ENCODE results near the gene SULT4A1. TPM values are rescaled to one million over a fixed set of nuclear protein-coding genes. Genes with fewer than 3 reads are reported as not detected.

The SULT4A1 gene
- total and polyA plus RNA-seq, 9 of the 15 experiments (the other 6 are each of a cell fraction or from before 2014, with no cell fraction given) = 0.03 to 0.20 (median 0.09) TPM; not detected in 3

DNA sequence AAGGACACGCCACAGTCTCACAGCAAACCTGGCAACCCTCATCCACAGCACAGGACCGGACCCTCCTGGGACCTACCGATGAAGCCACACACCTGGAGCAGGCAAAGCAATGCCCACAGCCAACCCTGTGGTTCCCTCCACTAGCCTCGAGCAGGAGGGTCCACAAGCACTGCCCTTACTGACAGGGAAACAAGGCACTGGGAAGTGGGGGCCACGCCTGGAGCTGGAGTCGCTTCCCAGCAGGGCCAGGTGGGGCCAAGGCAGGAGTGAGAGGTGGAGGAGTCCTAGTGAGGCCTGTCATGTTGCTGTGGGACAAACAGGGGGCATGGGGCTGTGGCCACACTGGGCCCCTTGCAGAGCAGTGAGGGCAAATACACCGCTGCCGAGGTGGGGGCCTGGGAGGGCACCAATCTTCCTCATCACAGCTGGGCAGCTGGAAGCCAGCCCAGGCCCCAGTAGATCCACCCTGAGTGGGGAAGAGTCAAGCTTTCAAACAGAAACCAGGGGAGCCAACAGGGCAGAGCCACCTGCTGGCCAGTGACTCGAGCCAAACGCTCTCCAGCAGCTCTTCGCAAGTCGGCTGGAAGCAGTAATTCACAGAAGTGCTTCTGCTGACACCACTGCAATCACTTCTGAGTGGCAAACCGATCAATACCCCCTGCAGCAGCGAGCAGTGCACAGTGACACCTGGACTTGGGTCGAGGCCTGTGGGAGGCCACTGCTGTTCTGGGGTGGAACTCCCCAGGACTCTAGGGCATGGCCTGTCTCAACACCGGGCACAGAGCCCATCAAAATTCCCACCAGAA lies 13.7 kb downstream of the SULT4A1 start:
- Histone ChIP-seq H3K27me3 (ENCODE audit: control insufficient read depth in 2 of 2, insufficient read depth in 2 of 2, low read length in 2 of 2) (peaks cover 8 to 41% of the 10 kb centered on the region in 2 experiments; a peak in 4 of 5 replicates), H2AFZ (ENCODE audit: low read depth, low read length) (no peak overlapping the region), H3K4me1 (replicated peaks in 1 of 2; ENCODE audit: control insufficient read depth in 2 of 2, insufficient read depth in 2 of 2, low read length in 2 of 2) (no peaks in the 10 kb centered on the region; a peak in 1 of 5 replicates), H4K20me1 (replicated peaks; ENCODE audit: control insufficient read depth, insufficient read depth, low read length) (no peaks in the 10 kb centered on the region), H3K79me2 (ENCODE audit: control insufficient read depth, insufficient read depth, low read length) (no peaks in the 10 kb centered on the region), H3K4me3 (no peak overlapping the region), H3K9me1 (ENCODE audit: control insufficient read depth, insufficient read depth, low read length) (no peaks in the 10 kb centered on the region), H3K9ac (ENCODE audit: insufficient read depth in 1 of 2, low read depth in 2 of 2, low read length in 2 of 2) (no peak overlapping the region), H3K9me3 (replicated peaks; ENCODE audit: control insufficient read depth, insufficient read depth, low read depth, low read length) (no peaks in the 10 kb centered on the region), H3K4me2 (ENCODE audit: insufficient read depth, low read length) (no peak overlapping the region), H3K36me3 (ENCODE audit: control insufficient read depth, insufficient read depth, low read length) (no peaks in the 10 kb centered on the region), H3K27ac (ENCODE audit: extremely low read depth, low read depth, low read length) (no peak overlapping the region)
- ATAC-seq (peak; percentile 44; the same call in 2 of the 3 replicates), DNase-seq (ENCODE audit: extremely low read depth in 1 of 4, low spot score in 3 of 4) (no peak), FAIRE-seq (no peak)
- intact Hi-C loops (cut with micrococcal nuclease) (no loop called here), in situ Hi-C loops (cut with MboI) (no loop called here)
- no TSS peak for BruUV-seq (replicated peaks)
- WGBS (ENCODE audit: insufficient coverage, low coverage, missing lambda C conversion rate) = 0% methylated on average over 11 of the region's 16 CpGs
- POLR2A ChIA-PET = interaction anchor here (0.6 kb wide), 1 partner anchor 409 kb away, joined by 3 read pairs; no protein-coding TSS in a partner anchor
- CTCF ChIA-PET (ENCODE audit: low intra/inter-chr PET ratio) = no interaction called here
- TF ChIP-seq MECOM (CRISPR knock-in tag; IDR thresholded peaks at IDR 0.05) (no peak), NEUROD1 (IDR thresholded peaks at IDR 0.05; ENCODE audit: borderline replicate concordance, low read depth, low read length, partially characterized antibody) (no peak)
- TF ChIP-seq, protein P1, sequence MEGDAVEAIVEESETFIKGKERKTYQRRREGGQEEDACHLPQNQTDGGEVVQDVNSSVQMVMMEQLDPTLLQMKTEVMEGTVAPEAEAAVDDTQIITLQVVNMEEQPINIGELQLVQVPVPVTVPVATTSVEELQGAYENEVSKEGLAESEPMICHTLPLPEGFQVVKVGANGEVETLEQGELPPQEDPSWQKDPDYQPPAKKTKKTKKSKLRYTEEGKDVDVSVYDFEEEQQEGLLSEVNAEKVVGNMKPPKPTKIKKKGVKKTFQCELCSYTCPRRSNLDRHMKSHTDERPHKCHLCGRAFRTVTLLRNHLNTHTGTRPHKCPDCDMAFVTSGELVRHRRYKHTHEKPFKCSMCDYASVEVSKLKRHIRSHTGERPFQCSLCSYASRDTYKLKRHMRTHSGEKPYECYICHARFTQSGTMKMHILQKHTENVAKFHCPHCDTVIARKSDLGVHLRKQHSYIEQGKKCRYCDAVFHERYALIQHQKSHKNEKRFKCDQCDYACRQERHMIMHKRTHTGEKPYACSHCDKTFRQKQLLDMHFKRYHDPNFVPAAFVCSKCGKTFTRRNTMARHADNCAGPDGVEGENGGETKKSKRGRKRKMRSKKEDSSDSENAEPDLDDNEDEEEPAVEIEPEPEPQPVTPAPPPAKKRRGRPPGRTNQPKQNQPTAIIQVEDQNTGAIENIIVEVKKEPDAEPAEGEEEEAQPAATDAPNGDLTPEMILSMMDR (IDR thresholded peaks at IDR 0.05 in 2 of 3, conservative IDR thresholded peaks at IDR 0.05 in 1 of 3; ENCODE audit: insufficient read depth in 2 of 3, low read depth in 1 of 3, low read length in 3 of 3) = peak in 1 of 3 experiments; percentile 4; a peak in 1 of 6 replicates
